SK-N-SH (cell line): ENCODE results near the gene FUT9.

ENCODE experiments used
- CTCF ChIP-seq: fragments of 200-600 bp; sonication (generic); IDR thresholded peaks from 2 replicates; pipeline ENCODE4 v1.6.1; 2017; ENCODE audit warnings: antibody characterized with exemption, mild to moderate bottlenecking, moderate library complexity
- RXRA ChIP-seq: IDR thresholded peaks from 2 replicates; pipeline ENCODE4 v1.4.0; 2012; ENCODE audit warnings: low read depth, mild to moderate bottlenecking, borderline replicate concordance
- SIN3A ChIP-seq: IDR thresholded peaks from 2 replicates; pipeline ENCODE4 v1.6.1; 2012; ENCODE audit warnings: low read depth, mild to moderate bottlenecking, low read length, moderate library complexity, borderline replicate concordance

GRCh38 chr6:96234444-96234843 lies 218.7 kb downstream of the FUT9 start:
- no peak for TF ChIP-seq RXRA
- TF ChIP-seq SIN3A: no peak
- no peak for TF ChIP-seq CTCF
